Spleen (tissue), 7 donors: ENCODE results near the gene MIGA1.

ENCODE experiments used
- POLR2AphosphoS5 ChIP-seq, 3 donors: sonication (generic); formaldehyde crosslinking; IDR thresholded peaks; one replicate each; pipeline ENCODE4 v1.5.1; 2017; ENCODE audit warnings: antibody characterized with exemption in 3 of 3
- TF ChIP-seq, protein P1 (sequence below), 11 experiments: fragments of 200-600 bp in 7 of 11; fragments of 450-650 bp in 4 of 11; sonication (generic) in 4 of 11; IDR thresholded peaks in 8 of 11; conservative IDR thresholded peaks in 3 of 11; 1 replicate in 7 of 11; 2 replicates in 4 of 11; pipeline versions ENCODE4 v1.4.0 to v1.8.0; 2016 to 2021; ENCODE audit warnings: antibody characterized with exemption in 11 of 11, inconsistent platforms in 4 of 11, mild to moderate bottlenecking in 1 of 11
- donor health status: DM: no; HTN: no; CAD: no; lungs with moderate emphysema.
- donor health status: DM: no; HTN: no; CAD: no.
- donor health status: DM: no; HTN: no; CAD: no.

DNA sequence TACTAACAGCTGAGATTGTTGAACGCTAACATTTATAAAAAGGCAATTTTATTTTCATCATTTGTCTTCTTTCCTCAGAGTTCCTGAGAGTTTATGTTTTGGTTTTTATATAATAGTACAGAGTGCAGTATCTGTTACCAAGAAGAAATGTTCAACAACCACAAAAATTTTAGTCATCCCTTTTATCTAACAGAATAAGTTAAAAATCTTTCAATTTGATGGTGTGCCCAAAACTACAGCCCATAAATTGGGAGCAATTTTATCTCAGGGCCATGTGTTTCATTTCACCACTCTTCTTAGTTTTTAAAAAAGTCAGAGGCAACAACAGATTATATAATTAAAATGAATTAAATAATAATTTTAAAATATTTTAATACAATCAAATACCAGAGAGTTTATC lies 146.1 kb downstream of the MIGA1 start:
- no peak for TF ChIP-seq POLR2AphosphoS5 (IDR thresholded peaks at IDR 0.05)
- TF ChIP-seq, protein P1, sequence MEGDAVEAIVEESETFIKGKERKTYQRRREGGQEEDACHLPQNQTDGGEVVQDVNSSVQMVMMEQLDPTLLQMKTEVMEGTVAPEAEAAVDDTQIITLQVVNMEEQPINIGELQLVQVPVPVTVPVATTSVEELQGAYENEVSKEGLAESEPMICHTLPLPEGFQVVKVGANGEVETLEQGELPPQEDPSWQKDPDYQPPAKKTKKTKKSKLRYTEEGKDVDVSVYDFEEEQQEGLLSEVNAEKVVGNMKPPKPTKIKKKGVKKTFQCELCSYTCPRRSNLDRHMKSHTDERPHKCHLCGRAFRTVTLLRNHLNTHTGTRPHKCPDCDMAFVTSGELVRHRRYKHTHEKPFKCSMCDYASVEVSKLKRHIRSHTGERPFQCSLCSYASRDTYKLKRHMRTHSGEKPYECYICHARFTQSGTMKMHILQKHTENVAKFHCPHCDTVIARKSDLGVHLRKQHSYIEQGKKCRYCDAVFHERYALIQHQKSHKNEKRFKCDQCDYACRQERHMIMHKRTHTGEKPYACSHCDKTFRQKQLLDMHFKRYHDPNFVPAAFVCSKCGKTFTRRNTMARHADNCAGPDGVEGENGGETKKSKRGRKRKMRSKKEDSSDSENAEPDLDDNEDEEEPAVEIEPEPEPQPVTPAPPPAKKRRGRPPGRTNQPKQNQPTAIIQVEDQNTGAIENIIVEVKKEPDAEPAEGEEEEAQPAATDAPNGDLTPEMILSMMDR (IDR thresholded peaks at IDR 0.05 in 8 of 11, conservative IDR thresholded peaks at IDR 0.05 in 3 of 11): no peak
